ENCODE measurements around the gene FSTL5. TPM values are rescaled to one million over a fixed set of nuclear protein-coding genes. Genes with fewer than 3 reads are reported as not detected.

The FSTL5 gene
- total RNA-seq, 4 donors from 2014 or later, result not detected

DNA sequence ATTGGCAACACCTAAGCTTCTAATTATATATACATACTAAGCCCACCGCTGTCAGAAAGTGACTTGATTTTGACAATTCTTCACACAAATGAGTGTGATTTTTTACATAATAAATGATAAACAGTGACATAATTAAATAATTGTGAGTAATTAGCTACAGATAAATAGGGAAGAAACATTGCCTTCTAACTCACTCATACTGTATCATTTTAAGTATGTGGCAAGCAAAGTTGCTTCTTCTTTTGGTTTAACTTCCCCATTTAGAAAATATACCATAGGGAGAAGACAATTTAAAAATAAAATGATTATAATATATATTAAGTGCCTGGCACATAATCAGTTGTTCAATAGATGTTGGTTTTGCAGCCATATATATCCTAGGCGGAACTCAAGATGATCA, 644.2 kb downstream of the FSTL5 start:
- H3K27ac ChIP-seq, result no peak overlapping the region
- intact Hi-C loops (cut with DNase I; ENCODE audit: low total_unique reads), result no loop called here
- in situ Hi-C loops (cut with MboI; ENCODE audit: low sequenced_read_pairs in 4 of 4), result no loop called here
- DNase-seq (no peak), ATAC-seq (no peak)
- H3K4me1 ChIP-seq, result no peaks in the 10 kb centered on the region
- H3K27me3 ChIP-seq, result no peaks in the 10 kb centered on the region
- H3K36me3 ChIP-seq, result no peaks in the 10 kb centered on the region
- no peak overlapping the region for H3K4me3 ChIP-seq
- no peaks in the 10 kb centered on the region for H3K9me3 ChIP-seq
- TF ChIP-seq, protein P1, sequence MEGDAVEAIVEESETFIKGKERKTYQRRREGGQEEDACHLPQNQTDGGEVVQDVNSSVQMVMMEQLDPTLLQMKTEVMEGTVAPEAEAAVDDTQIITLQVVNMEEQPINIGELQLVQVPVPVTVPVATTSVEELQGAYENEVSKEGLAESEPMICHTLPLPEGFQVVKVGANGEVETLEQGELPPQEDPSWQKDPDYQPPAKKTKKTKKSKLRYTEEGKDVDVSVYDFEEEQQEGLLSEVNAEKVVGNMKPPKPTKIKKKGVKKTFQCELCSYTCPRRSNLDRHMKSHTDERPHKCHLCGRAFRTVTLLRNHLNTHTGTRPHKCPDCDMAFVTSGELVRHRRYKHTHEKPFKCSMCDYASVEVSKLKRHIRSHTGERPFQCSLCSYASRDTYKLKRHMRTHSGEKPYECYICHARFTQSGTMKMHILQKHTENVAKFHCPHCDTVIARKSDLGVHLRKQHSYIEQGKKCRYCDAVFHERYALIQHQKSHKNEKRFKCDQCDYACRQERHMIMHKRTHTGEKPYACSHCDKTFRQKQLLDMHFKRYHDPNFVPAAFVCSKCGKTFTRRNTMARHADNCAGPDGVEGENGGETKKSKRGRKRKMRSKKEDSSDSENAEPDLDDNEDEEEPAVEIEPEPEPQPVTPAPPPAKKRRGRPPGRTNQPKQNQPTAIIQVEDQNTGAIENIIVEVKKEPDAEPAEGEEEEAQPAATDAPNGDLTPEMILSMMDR (IDR thresholded peaks at IDR 0.05 in 4 of 5, conservative IDR thresholded peaks at IDR 0.05 in 1 of 5), result no peak
- TF ChIP-seq POLR2A (IDR thresholded peaks at IDR 0.05), result no peak

DNA sequence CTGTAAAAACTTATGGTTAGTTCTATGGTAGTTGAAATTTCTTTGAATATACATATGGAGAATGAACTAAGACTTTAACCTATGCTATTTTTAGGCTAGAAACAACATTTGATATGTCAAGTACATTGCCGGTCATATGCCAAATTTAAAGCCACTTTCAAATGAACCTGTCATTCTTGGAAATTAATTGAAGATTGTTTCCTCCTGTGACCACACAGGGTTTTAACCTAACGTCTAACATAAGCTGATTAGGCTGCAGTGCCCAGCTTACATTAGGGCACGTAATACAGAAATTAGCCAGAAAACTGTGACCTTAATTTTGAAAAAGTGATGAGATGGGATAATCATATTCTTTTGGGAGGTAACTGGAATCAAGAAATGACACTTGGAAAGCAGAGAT, 645.9 kb downstream of the FSTL5 start:
- intact Hi-C loops (cut with DNase I; ENCODE audit: low total_unique reads), result no loop called here
- Histone ChIP-seq H3K9me3 (no peaks in the 10 kb centered on the region), H3K36me3 (no peaks in the 10 kb centered on the region), H3K4me1 (no peaks in the 10 kb centered on the region), H3K27ac (no peak overlapping the region), H3K27me3 (no peaks in the 10 kb centered on the region), H3K4me3 (no peak overlapping the region)
- ATAC-seq, result no peak
- no peak for DNase-seq
- TF ChIP-seq, protein P1 (IDR thresholded peaks at IDR 0.05 in 4 of 5, conservative IDR thresholded peaks at IDR 0.05 in 1 of 5), result no peak
- no peak for TF ChIP-seq POLR2A (IDR thresholded peaks at IDR 0.05)
- in situ Hi-C loops (cut with MboI; ENCODE audit: low sequenced_read_pairs in 4 of 4), result no loop called here

DNA sequence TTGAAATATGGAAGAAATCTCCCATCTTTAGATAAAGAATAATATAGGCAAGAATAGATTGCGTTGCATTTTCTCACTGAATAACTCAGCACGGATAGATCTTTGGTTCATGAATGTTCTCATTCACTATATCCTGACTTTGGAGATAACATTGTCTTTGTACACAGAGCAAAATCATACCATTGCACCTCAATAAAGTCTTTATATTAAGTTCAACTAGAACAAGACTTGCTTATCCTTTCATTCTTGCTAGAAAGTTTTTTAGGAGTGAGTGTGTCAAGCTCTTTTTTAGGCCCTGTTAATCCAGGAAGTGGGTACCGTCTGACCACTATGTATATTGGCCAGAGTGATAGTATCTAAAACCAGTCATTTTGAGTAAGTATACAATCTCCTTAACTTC, 658.7 kb downstream of the FSTL5 start:
- no peaks in the 10 kb centered on the region for H3K9me3 ChIP-seq
- ATAC-seq (no peak), DNase-seq (no peak)
- no peaks in the 10 kb centered on the region for H3K4me1 ChIP-seq
- no peaks in the 10 kb centered on the region for H3K27me3 ChIP-seq
- in situ Hi-C loops (cut with MboI; ENCODE audit: low sequenced_read_pairs in 4 of 4), result no loop called here
- no peak overlapping the region for H3K27ac ChIP-seq
- intact Hi-C loops (cut with DNase I; ENCODE audit: low total_unique reads), result no loop called here
- no peak for TF ChIP-seq POLR2A (IDR thresholded peaks at IDR 0.05)
- H3K4me3 ChIP-seq, result no peak overlapping the region
- no peaks in the 10 kb centered on the region for H3K36me3 ChIP-seq

DNA sequence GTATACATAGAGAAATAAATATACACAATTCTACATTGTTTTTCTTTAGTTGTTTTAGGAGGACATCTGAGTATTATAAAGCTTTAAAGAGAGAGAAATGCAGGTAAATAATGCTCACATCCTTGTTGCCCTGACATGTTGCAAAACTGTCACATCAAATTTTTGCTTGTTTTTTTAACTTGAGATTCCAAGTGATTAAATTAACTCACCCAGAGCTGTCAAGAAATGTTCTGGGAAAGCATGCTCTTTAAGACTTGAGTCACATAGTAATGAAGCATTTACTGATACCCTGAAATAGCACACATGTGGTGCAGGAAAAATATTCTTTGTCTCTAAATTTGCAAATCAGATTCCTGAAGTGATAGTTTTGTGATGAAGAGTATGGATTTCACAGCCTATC, 665.6 kb downstream of the FSTL5 start:
- Histone ChIP-seq H3K4me1 (no peaks in the 10 kb centered on the region), H3K36me3 (no peaks in the 10 kb centered on the region), H3K27me3 (no peaks in the 10 kb centered on the region), H3K4me3 (no peak overlapping the region), H3K27ac (no peak overlapping the region), H3K9me3 (no peaks in the 10 kb centered on the region)
- intact Hi-C loops (cut with DNase I; ENCODE audit: low total_unique reads) (no loop called here), in situ Hi-C loops (cut with MboI; ENCODE audit: low sequenced_read_pairs in 4 of 4) (no loop called here)
- DNase-seq, result no peak
- ATAC-seq, result no peak
- TF ChIP-seq, protein P1 (IDR thresholded peaks at IDR 0.05 in 4 of 5, conservative IDR thresholded peaks at IDR 0.05 in 1 of 5), result no peak
- TF ChIP-seq POLR2A (IDR thresholded peaks at IDR 0.05), result no peak

DNA sequence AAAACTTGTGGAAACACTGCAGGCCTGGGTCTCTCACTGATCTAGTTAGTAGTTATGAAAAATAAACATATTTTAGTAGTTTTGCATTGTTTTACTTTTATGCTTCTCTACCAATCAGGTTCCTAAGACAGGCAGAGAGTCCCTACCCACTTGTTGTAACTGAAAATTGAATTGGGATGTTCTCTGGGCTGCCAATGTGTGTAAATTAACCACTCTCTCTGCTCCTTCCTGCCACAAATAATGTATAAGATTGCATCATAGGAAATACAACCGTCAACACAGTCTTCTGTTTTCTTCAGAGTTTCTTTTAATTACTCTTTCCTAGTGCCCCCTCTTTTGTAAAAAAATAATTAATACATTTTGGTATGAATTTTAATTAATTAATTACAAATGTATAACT, 677.3 kb downstream of the FSTL5 start:
- H3K27ac ChIP-seq, result no peak overlapping the region
- intact Hi-C loops (cut with DNase I; ENCODE audit: low total_unique reads) (no loop called here), in situ Hi-C loops (cut with MboI; ENCODE audit: low sequenced_read_pairs in 4 of 4) (no loop called here)
- H3K4me3 ChIP-seq, result no peak overlapping the region
- TF ChIP-seq, protein P1 (IDR thresholded peaks at IDR 0.05 in 4 of 5, conservative IDR thresholded peaks at IDR 0.05 in 1 of 5), result no peak
- TF ChIP-seq POLR2A (IDR thresholded peaks at IDR 0.05), result no peak
- DNase-seq, result no peak
- ATAC-seq, result no peak
- H3K36me3 ChIP-seq, result no peaks in the 10 kb centered on the region
- no peaks in the 10 kb centered on the region for H3K9me3 ChIP-seq
- no peaks in the 10 kb centered on the region for H3K4me1 ChIP-seq
- no peaks in the 10 kb centered on the region for H3K27me3 ChIP-seq
